ENCODE data around the gene PSEN2. TPM values are rescaled to one million over a fixed set of nuclear protein-coding genes. Genes with fewer than 3 reads are reported as not detected.

PSEN2 gene
- total and polyA plus RNA-seq, 4 donors = 24.1 to 33.9 (median 27.7) TPM

DNA sequence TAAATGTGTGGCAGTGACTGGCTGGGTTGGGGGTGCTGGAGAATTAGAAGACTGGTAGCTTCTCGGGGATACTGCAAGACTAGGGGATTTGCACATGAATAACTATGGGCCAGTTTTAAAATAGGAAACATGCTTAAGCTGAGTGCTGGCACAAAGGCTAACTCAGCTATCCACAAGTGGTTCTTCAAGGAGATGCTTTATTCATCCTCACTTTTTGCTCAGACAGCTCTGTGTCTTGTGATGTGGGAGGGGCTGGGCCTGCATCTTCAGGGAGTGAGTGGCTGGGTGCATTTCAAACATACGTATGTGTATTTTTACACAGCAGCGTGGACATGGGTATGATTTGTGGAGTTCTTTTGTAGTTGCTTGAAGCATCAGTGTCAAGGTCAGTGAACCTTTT is 72.0 kb downstream of the PSEN2 start:
- no peak for DNase-seq (ENCODE audit: low read depth in 4 of 6, low spot score in 6 of 6)

DNA sequence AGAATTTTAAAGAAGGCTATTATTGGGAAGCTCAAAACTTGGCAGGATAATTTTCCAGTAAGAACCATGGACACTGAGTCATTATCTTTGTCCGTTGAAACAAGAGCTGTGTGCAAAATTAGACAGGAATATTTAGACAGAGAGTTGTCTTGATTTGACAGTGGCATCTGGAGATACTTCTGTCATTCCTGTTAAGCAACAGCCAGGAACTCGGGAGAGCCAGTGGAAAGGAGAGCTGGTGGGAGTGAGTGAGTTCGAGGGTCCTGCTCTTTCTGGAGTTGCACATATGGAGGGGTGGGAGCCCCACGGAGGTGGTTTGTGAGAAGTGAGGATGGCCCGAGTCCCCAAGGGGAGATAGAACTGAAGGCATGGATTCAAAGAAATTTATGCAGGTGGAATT is 72.7 kb downstream of the PSEN2 start:
- no peak overlapping the region for H3K4me3 ChIP-seq (ENCODE audit: low read depth, low read length)
- WGBS (ENCODE audit: insufficient coverage) = 58% methylated on average over 5 of the region's 5 CpGs
- H3K27ac ChIP-seq (ENCODE audit: low read depth, low read length) = no peak overlapping the region
- H3K4me1 ChIP-seq (ENCODE audit: control insufficient read depth, insufficient read depth, low read length) = peaks cover 30% of the 10 kb centered on the region
- H3K27me3 ChIP-seq (ENCODE audit: control insufficient read depth, insufficient read depth, low read length) = no peaks in the 10 kb centered on the region
- no peak for DNase-seq (ENCODE audit: low read depth in 4 of 6, low spot score in 6 of 6)
- no peaks in the 10 kb centered on the region for H3K36me3 ChIP-seq (ENCODE audit: control insufficient read depth, insufficient read depth, low read length)
- no peaks in the 10 kb centered on the region for H3K9me3 ChIP-seq (ENCODE audit: control insufficient read depth, insufficient read depth, low read length)

More for the DNA sequence above, 72.0 kb downstream of the PSEN2 start:
- Histone ChIP-seq H3K36me3 (ENCODE audit: control insufficient read depth, insufficient read depth, low read length) (no peaks in the 10 kb centered on the region), H3K4me1 (ENCODE audit: control insufficient read depth, insufficient read depth, low read length) (peaks cover 30% of the 10 kb centered on the region), H3K4me3 (ENCODE audit: low read depth, low read length) (no peak overlapping the region), H3K9me3 (ENCODE audit: control insufficient read depth, insufficient read depth, low read length) (no peaks in the 10 kb centered on the region), H3K27ac (ENCODE audit: low read depth, low read length) (no peak overlapping the region), H3K27me3 (ENCODE audit: control insufficient read depth, insufficient read depth, low read length) (no peaks in the 10 kb centered on the region)
- WGBS (ENCODE audit: insufficient coverage) = 50% methylated on average over 2 of the region's 3 CpGs

DNA sequence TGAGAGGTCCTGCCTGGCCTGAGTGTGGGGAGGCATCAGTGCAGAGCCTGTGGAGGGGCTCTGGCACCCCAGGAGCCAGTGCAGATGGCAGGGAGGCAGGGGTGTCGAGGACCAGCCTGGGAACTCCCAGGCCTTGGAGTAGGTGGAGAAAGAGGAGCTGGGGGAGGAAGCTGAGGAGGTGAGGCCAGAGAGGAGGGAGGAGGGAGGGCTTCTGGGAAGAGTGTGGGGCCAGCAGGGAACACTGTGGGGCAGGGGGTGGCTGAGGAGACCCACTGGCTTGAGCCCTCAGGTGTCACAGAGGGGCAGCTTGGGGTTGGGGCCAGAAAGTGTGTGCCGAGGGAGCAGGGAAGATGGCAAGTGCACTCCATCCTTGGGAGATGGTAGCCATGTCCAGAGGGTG is 73.5 kb downstream of the PSEN2 start:
- Histone ChIP-seq H3K27me3 (ENCODE audit: control insufficient read depth, insufficient read depth, low read length) (no peaks in the 10 kb centered on the region), H3K4me3 (ENCODE audit: low read depth, low read length) (no peak overlapping the region), H3K4me1 (ENCODE audit: control insufficient read depth, insufficient read depth, low read length) (peaks cover 30% of the 10 kb centered on the region), H3K27ac (ENCODE audit: low read depth, low read length) (no peak overlapping the region), H3K36me3 (ENCODE audit: control insufficient read depth, insufficient read depth, low read length) (no peaks in the 10 kb centered on the region), H3K9me3 (ENCODE audit: control insufficient read depth, insufficient read depth, low read length) (no peaks in the 10 kb centered on the region)
- 67% methylated on average over 2 of the region's 2 CpGs for WGBS (ENCODE audit: insufficient coverage)
- no peak for DNase-seq (ENCODE audit: low read depth in 4 of 6, low spot score in 6 of 6)

DNA sequence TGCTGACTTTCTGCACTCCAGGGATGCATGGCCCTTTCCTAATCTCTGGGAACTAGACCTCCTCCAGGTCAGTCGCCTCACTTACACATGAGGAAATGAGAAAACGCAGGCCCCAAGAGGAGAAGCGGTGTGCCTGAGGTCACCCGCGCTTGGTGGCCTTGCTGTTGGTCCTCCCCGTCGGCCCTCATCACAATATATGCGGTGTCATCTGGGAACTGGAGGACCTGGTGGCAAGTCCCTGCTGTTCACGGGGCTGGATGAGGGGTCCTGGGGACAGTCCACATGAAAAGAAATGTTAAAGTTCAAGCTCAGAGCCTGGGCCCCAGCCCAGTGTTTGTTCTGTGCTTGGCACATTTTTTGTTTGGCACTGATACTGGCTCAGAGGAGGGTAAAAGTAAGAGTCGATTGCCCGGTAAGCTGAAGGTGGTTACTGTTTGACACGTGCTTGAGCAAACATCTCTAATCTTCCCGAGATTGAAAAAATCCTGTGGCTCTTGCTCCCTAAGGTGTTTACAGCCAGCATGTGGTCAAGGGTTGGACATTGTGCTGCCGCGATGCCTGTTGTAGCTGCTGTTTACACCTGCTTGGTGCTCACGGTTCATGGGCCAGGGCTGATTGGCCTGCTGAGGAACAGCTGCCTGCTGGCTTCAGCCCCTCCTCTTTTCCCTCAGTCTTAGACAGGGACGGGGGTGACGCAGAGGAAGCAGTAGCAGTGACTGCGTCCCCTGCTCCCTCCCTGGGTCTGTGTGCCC is 74.9 kb downstream of the PSEN2 start:
- Histone ChIP-seq H3K27me3 (ENCODE audit: control insufficient read depth, insufficient read depth, low read length) (no peaks in the 10 kb centered on the region), H3K4me3 (ENCODE audit: low read depth, low read length) (no peak overlapping the region), H3K9me3 (ENCODE audit: control insufficient read depth, insufficient read depth, low read length) (no peaks in the 10 kb centered on the region), H3K27ac (ENCODE audit: low read depth, low read length) (no peak overlapping the region), H3K4me1 (ENCODE audit: control insufficient read depth, insufficient read depth, low read length) (peaks cover 23% of the 10 kb centered on the region), H3K36me3 (ENCODE audit: control insufficient read depth, insufficient read depth, low read length) (no peaks in the 10 kb centered on the region)
- peak in 1 of 6 donors; percentile 35 for DNase-seq (ENCODE audit: low read depth in 4 of 6, low spot score in 6 of 6)
- 45% methylated on average over 19 of the region's 19 CpGs for WGBS (ENCODE audit: insufficient coverage)

Other genes starting within 250 kb of the PSEN2 start
- 10 to 100 TPM; 16.8 to 22.7 TPM for gene ITPKB, start 131.3 kb upstream of the PSEN2 start, total RNA-seq
- gene ITPKB, start 131.3 kb upstream of the PSEN2 start, polyA plus RNA-seq (ENCODE audit: insufficient read length in 2 of 2) = 10 to 100 TPM; 28.0 to 31.3 TPM
- 10 to 100 TPM; 15.8 to 19.5 TPM for gene COQ8A, start 69.7 kb downstream of the PSEN2 start, total RNA-seq
- gene COQ8A, start 69.7 kb downstream of the PSEN2 start, polyA plus RNA-seq (ENCODE audit: insufficient read length in 2 of 2) = 10 to 100 TPM; 16.9 to 20.8 TPM

All from spinal cord (tissue), 10 donors.